HG03469 (cell line): ENCODE data around the gene ADAMTSL2.

ENCODE experiments used
- ATAC-seq: cut with Tn5 transposase; IDR thresholded peaks from one replicate; pipeline ENCODE4 v1.9.1; 2021; ENCODE audit warnings: mild to moderate bottlenecking, moderate library complexity, moderate number of reproducible peaks; ENCODE audit not compliant: unreplicated experiment

ADAMTSL2 gene

GRCh38 chr9:133499132-133499891 lies 35.2 kb upstream of the ADAMTSL2 start:
- no peak for ATAC-seq

GRCh38 chr9:133499892-133500270 lies 34.6 kb upstream of the ADAMTSL2 start:
- no peak for ATAC-seq

GRCh38 chr9:133502112-133502511 lies 32.4 kb upstream of the ADAMTSL2 start:
- no peak for ATAC-seq

GRCh38 chr9:133505186-133505830 lies 29.2 kb upstream of the ADAMTSL2 start:
- no peak for ATAC-seq

GRCh38 chr9:133505901-133506652 lies 28.4 kb upstream of the ADAMTSL2 start:
- no peak for ATAC-seq

GRCh38 chr9:133506653-133507038 lies 27.9 kb upstream of the ADAMTSL2 start:
- no peak for ATAC-seq

GRCh38 chr9:133507246-133507965 lies 27.1 kb upstream of the ADAMTSL2 start:
- no peak for ATAC-seq

- no peak for ATAC-seq
Measured at GRCh38 chr9:133508046-133508445, 26.5 kb upstream of the ADAMTSL2 start.

- ATAC-seq: no peak
Measured at GRCh38 chr9:133509179-133510083, 25.1 kb upstream of the ADAMTSL2 start.

- no peak for ATAC-seq
Measured at GRCh38 chr9:133510926-133511505, 23.5 kb upstream of the ADAMTSL2 start.

GRCh38 chr9:133511607-133512006 lies 22.9 kb upstream of the ADAMTSL2 start:
- ATAC-seq: no peak

- ATAC-seq: no peak
Measured at GRCh38 chr9:133512253-133513213, 22.0 kb upstream of the ADAMTSL2 start.

GRCh38 chr9:133513214-133514100 lies 21.0 kb upstream of the ADAMTSL2 start:
- ATAC-seq: no peak

GRCh38 chr9:133514460-133515239 lies 19.9 kb upstream of the ADAMTSL2 start:
- no peak for ATAC-seq

- no peak for ATAC-seq
Measured at GRCh38 chr9:133515240-133515610, 19.3 kb upstream of the ADAMTSL2 start.

GRCh38 chr9:133515615-133516255 lies 18.8 kb upstream of the ADAMTSL2 start:
- no peak for ATAC-seq
